Fibroblast of skin of right quadriceps (primary cell): ENCODE results near the gene FAM118A.
"Not testable (repeated sequence)": the region's sequence is repeated elsewhere in the genome, so short reads cannot be mapped to it uniquely, and the experiment has no call there.

ENCODE experiments used
- DNase-seq: peaks from one replicate; pipeline ENCODE4 v3.0.0-alpha.2; 2013

Gene FAM118A

DNA sequence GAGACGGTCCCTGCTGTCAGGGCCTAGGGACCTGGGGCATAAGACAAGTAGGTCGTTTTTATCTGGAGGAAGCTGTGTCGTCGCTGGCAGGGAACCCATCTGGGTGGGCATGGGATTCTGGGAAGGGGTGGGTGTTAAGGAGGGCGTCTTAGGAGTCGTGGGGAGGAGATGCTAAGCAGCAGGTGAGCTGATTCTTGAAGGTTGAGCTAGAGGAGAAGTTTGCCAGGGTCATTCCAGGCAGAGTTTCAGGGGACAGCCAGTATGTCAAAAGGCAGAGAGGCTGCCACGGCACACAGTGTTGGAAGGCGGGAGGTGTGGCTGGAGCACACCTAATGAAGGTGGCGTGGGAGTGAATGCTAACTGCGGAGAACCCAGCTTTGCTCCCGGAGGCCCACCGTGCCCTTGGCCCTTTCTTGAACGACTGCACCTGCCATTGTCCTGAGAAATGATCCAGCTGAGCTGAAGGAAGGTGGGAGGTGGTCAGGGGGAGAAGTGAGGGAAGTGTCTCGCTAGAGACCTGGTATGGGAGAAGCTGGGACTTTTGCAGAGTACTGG is 1.3 kb downstream of the FAM118A start:
- DNase-seq = no peak

DNA sequence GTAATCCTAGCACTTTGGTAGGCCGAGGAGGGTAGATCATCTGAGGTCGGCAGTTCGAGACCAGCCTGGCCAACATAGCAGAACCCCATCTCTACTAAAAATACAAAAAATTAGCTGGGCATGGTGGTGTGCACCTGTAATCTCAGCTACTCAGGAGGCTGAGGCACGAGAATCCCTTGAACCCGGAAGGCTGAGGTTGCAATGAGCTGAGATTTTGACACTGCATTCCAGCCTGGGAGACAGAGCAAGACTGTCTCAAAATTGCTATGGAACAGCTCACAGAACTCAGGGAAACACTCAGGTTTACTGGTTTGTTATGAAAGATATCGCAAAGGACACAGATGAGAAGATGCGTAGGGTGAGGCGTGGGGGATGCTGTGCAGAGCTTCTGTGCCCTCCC is 2.7 kb downstream of the FAM118A start:
- no peak for DNase-seq

- no peak for DNase-seq
Observed at GRCh38 chr22:45312856-45313255, 3.1 kb downstream of the FAM118A start.

GRCh38 chr22:45314054-45314721 is 4.5 kb downstream of the FAM118A start:
- DNase-seq = no peak

- DNase-seq = no peak
Observed at GRCh38 chr22:45314786-45315185, 5.1 kb downstream of the FAM118A start.

DNA sequence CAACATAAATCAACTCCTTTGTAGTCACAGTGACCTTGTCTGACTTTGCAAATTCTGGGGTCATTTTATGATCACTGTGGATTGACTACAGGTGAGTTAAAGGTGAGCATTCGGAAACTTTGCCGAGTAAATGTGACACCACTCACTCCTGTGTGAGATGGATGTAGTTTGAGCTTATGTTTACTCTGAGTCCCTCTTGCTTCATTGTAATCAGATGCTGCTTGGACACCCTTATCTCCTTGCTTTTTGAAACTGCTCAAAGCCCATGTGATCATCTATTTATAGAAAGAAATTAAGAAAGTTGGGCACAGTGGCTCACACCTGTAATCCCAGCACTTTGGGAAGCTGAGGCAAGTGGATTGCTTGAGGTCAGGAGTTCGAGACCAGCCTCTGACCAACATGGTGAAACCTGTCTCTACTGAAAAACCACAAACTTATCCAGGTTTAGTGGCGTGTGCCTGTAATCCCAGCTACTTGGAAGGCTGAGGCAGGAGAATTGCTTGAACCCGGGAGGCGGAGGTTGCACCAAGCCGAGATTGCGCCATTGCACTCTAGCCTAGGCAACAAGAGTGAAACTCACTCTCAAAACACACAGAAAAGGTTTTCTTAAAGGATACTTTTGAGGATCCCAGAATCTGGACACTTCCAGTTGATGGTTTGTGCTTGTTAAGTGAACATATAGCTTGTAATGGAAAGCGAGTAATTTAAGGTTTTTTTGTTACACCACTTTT is 7.2 kb downstream of the FAM118A start:
- no peak for DNase-seq

DNA sequence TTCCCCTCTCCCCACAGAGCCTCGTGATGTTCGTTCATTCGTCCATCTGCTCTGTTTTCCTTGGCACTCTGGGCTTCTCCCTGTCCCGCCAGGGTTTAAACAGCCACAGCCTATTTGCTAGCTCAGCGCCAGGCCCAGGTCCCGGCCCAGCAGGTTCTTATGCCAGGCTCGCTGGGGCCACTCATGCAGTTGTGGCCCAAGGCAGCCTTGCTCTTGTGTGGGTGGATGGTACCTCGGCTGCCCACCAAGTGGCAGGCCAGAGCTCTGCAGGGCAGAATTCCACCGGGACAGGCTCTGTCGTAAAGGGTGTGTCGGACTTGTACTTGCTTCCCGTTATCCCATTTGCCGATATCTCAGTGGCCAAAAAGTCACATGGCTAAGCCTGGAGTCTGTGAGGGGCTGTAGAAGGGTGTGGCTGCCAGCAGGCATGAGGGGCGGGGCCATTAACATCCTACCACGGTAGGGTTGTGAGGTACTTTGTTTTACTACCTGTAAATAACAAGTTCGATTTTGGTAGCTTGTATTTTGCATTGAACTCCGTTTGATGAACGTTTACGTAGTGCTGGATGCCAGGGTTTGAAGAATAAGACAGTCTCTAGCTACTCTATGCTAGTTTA is 7.9 kb downstream of the FAM118A start:
- DNase-seq = peak; percentile 26

GRCh38 chr22:45318168-45318557 is 8.4 kb downstream of the FAM118A start:
- peak; percentile 95 for DNase-seq

GRCh38 chr22:45318558-45319323 is 9.0 kb downstream of the FAM118A start:
- DNase-seq = peak; percentile 72

DNA sequence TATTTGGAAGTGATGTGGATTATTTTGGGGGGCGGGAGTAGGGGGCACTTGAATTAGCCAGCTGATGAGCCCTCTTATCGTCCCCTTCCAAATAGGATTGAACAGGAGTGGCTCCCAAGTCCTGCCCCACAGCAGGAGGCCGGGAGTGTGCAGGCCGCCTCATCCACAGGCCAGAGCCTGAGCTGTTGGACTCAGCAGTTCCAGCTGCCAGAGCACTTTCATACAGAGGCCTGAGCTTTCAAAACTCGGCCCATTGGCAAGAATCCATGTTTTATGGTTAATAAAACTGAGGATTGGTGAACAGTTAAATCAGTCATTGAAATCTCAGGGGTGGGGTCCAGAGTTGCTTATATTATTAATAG is 9.6 kb downstream of the FAM118A start:
- DNase-seq = peak; percentile 46

- DNase-seq = no peak
Observed at GRCh38 chr22:45320357-45320976, 10.7 kb downstream of the FAM118A start.

- DNase-seq = no peak
Observed at GRCh38 chr22:45321827-45322226, 12.1 kb downstream of the FAM118A start.

- no peak for DNase-seq
Observed at GRCh38 chr22:45322873-45323525, 13.3 kb downstream of the FAM118A start.

DNA sequence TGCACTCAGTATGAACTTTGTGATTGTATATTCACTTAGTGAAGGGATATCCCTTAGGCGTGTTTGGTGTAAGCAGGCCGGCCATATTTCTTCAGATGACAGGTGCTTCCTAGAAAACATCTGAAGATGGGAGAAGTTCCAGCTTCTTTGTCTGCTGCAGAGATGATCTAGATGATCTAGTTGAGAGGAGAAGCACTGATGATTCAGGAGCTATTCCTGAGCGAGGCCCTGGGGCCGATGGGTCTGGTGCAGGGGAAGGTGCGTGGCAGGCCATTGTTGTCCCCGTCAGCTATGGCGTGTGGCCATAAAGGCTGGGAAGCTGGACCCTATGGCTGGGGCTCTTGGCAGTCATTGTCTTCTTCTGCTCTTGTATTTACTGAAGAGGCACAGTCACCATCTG is 14.0 kb downstream of the FAM118A start:
- no peak for DNase-seq

DNA sequence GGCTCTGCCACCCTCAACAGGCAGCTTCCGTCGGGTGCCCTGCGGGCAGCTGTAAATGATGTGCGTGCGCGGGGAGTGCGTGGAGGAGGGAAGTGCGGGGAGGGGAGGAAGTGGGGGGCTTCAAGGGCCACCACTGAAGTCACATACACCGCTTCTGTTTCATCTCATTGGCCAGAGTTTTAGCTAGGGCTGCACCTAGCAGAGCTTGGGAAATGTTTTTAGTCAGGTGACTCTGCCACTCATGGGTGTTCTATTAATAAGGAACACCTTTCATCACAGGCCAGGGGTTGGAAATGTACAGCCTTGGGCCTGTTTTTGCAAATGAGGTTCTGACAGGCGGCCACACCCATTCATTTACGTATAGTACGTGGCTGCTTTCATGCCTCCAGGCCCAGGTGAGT is 14.6 kb downstream of the FAM118A start:
- no peak for DNase-seq

GRCh38 chr22:45328261-45328660 is 18.5 kb downstream of the FAM118A start:
- not testable (repeated sequence) for DNase-seq

GRCh38 chr22:45328822-45329529 is 19.2 kb downstream of the FAM118A start:
- no peak for DNase-seq

DNA sequence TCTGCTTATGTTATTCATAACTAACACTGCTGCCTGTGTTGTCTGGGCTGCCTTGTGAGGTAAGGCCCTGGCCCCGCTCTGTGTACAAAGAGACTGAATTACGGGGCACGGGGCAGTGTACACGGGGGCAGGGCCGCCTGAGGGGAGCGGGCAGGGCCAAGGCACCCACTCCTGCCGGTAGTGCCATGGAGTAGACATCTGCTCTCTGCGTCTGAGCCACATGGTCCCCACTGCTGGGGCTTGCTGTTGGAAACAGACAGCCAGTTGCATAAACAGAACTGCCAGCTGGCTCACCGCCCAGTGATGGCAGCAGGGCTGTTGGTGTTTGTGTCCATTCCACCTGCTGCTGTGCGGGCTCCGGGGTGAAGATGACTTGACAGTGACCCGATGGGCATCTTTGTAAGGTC is 19.8 kb downstream of the FAM118A start:
- no peak for DNase-seq

DNA sequence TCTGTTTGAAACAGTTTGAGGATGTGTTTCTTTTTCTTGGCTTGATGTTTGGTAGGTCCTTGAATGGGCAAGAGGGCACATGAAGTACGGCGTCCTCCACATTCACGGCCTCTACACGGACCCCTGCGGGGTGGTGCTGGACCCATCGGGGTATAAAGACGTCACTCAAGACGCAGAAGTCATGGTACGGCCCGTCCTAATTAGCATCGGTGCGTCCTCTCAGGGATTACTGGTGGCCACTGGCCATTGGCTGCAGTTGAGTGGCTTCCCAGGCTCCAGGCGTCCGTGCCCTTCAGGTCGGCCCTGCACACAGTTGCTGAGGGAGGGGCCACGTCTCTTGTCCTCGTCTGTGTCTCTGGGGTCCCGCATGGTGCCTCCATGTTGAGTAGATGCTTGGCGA is 20.8 kb downstream of the FAM118A start:
- DNase-seq = no peak

GRCh38 chr22:45331486-45331885 is 21.8 kb downstream of the FAM118A start:
- DNase-seq = no peak

GRCh38 chr22:45332001-45332400 is 22.3 kb downstream of the FAM118A start:
- no peak for DNase-seq

GRCh38 chr22:45334068-45334467 is 24.3 kb downstream of the FAM118A start:
- DNase-seq = peak; percentile 11
